Left renal pelvis (tissue), 4 donors: ENCODE measurements around the gene ERAP2. TPM values are rescaled to one million over a fixed set of nuclear protein-coding genes. Genes with fewer than 3 reads are reported as not detected.
A peak's percentile ranks its signal among the peaks of the same experiment; 100 is the strongest.
"Not testable (repeated sequence)": the region's sequence is repeated elsewhere in the genome, so short reads cannot be mapped to it uniquely, and the experiment has no call there.

Experiments
- DNase-seq, 4 donors: peaks; one replicate each; pipeline ENCODE4 v3.0.0-alpha.2; 2013; ENCODE audit warnings: low read depth in 4 of 4, low spot score in 3 of 4
- polyA plus RNA-seq, 4 donors: library from polyadenylated mRNA; unstranded; fragments of 120-200 nt; gene quantifications; one replicate each; pipeline ENCODE4 v1.2.1, GENCODE V29; 2013; ENCODE audit not compliant: insufficient read length in 4 of 4

The ERAP2 gene
- polyA plus RNA-seq, 4 donors = 3.2 to 27.7 (median 14.1) TPM

DNA sequence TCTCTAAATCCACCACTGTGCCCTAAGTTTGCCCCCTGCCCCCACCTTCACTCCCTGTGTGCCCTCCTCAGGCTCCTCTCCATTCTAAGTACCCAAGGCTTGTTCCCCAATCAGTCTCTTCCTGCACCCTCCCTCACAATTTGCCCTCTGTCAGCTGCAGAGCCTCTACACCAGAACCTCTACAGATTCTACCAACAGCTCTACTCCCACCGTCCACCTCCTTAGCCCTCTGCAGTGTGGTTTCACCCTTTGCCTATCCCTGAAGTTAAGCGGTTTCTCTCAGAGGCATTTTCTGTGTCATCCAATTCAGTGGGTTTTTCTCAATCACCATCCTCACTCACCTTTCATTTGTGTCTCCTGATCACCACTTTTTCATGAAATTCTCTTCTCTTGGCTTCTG lies 13.2 kb upstream of the ERAP2 start:
- no peak for DNase-seq

DNA sequence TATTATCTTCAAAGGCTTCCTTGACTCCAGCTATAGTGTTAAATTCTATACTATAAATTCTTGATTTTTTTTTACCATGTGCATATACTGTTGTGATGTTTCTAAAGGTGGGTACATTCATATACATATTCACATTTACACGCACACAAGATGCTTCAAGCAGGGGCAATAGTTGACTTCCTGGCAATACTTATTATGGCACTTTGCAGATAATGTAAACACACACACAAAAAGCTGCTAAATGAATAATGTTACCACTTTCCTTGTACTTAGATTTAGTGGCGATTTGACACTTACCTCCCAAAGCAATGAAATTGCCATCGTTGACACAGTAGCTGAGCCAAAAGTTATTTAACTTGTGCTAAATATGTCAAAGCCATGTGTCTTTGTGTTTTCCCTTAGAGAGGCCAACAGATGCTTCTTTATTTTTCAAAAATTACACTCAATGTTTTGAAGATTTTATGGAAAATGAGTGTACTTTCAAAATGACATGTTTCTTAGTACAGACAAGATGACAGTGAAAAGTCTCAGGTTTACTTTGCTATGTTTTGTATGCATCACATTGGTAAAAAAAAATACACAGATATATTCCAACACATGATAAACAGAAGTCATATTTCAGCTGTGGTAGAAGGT lies 12.2 kb upstream of the ERAP2 start:
- no peak for DNase-seq

DNA sequence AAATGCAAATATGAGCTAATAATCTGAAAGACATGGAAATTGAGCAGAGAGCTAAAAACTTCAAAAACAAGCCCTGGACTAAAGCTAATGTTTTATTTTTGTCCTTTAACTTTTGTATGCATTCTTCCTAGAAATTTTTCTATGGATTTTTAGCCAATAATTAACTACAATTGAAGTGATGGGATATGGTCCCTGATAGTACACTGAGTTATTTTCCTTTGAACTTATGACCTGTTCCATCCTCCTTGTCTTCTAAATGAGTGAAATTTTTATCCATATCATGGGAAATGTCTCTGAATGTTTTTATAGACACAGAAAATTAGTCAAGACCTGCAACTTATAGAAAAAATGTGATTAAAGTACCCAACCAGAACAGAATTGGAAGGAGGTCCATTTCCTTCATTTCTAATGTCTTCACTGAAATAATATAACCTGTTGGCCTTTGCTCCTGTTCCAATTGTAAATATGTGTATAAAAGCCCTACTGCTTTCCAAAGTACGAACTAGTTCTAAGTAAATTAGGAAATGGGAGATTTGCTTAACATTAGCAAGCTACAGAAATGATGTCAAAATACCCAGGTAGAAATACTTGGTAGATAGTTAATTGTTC lies 11.3 kb upstream of the ERAP2 start:
- DNase-seq = no peak

GRCh38 chr5:96868603-96869371 lies 7.5 kb upstream of the ERAP2 start:
- peak in 2 of 4 donors; percentile 16 to 24 for DNase-seq

GRCh38 chr5:96869372-96869641 lies 7.0 kb upstream of the ERAP2 start:
- no peak for DNase-seq

DNA sequence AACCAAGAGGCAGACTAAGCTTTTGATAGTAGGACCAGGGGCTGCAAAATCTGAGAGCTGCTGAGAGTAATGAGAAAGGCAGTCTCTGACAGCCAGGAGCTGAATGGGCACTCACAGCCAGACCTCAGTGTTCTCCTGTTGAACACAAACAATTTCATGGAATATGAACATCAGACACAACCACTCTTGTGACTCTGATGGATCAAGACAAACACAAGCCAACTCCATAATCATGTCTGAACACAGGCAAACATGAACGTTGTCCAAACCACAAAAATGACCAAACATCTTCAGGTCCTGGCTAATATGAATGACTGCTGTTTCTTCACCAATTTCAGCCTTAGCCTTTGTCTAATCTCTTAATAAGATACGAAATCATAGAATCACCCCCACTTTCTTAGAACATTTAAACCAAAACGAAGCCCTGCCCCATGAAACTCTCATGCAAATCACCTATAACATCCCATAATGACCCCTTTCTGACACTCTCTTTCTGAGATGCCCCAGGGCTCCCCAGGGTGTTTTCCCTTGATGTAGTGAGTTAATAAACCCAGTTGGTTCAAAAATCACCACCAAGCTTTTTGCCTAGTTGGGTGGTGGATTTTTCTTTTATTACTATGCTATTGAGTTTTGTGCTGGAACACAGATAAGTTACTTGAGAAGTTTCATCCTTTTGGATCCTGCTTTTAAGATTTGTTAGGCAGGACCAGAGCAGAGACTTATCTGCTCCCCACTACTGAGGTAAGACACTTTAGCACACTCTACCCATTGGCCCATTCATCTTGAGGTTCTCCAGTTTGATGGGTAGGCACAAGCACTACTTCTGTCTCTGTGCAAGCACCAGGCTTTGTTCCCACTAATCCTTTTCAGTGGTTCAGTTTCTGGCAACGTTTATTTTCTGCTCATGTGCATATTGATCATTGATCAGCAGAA lies 5.9 kb upstream of the ERAP2 start:
- DNase-seq = no peak

GRCh38 chr5:96871027-96871399 lies 5.3 kb upstream of the ERAP2 start:
- no peak for DNase-seq

DNA sequence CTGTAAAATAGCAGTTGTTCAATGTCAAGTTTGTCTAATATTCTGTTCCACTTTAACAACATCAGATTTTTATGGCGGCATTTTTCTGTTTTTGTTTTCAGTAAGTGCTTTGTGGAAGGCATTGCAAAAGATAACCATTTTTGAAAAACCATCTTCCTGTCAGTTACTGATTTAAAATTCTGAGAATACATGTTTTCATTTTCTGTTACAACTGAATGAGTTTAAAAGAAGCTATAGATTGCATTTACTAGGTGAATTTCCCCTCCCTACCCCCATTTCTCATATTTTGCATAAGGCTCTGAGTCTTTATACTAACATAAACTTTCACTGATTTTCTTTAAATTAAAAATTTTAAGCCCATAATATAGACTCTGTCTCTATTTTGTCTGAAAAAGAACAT lies 4.6 kb upstream of the ERAP2 start:
- DNase-seq = no peak

DNA sequence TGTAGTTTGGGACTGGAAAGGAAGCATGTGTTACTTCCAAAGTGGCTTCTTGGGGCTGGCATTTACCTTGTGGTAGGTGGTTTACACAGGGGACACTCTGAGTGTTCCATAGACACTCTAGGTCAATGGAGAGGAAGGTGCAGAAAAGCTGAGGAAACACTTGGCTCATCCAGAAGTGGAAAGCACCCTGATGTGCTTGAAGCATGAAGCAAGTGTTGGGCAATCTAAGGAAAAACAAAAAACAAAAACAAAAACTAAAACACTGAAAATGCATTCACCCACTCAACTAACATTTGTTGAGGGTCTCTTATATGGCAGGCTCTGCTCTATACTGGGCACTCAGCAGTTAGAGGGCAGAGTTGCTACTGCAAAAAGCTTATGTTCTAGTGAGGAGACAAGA lies 2.9 kb upstream of the ERAP2 start:
- DNase-seq = no peak

DNA sequence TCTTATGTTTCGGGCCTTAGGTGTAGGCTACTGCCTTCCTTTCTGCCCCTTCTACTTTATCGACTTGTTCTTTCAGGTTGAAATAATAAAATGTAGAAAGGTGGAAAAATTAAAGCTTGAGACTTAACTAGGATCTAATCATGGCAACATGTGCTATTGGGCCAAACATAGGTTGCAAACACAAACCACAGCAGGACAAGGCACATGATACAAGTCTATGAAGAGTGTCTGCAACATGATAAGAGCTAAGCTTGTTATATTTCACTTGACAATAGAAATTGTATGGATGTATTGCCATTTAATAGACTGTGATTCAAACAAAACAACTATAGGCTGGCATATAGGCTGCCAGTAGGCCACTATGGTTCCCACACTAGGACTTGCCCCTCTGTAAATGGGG lies 1.7 kb upstream of the ERAP2 start:
- no peak for DNase-seq

- DNase-seq = no peak
Measured at GRCh38 chr5:96875791-96876291, 459 bp upstream of the ERAP2 start.

- not testable (repeated sequence) for DNase-seq
Measured at GRCh38 chr5:96876977-96877469, 723 bp downstream of the ERAP2 start.

- DNase-seq = no peak
Measured at GRCh38 chr5:96879665-96880064, 3.4 kb downstream of the ERAP2 start.

GRCh38 chr5:96880444-96881164 lies 4.3 kb downstream of the ERAP2 start:
- DNase-seq = no peak

DNA sequence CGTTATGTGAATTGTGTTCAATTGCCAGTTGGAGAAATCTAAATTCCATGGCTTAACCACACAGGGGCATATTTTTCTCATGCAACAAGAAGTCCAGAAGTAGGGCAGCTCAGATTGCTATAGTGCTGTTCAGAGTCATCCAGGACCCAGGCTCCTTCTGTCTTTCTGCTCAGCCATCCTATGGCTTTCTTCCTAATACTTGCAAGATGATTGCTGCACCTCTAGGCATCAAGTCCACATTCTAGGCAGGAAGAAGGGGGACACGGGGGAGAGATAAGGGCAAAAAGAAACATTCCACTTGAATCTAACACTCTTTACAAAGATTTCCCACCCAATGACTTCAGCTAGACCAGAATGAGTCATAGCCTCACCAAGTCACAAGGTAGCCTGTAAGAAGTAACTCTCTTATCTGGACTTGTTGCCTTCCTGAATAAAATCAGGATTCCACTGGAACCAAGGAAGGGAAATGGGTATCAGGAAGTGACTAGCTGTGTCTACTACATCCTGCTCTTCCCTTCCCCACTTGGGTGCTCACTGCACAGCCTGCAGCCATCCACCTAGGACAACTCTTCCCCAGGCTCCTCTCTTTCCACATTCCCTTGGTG lies 5.3 kb downstream of the ERAP2 start:
- DNase-seq = no peak

DNA sequence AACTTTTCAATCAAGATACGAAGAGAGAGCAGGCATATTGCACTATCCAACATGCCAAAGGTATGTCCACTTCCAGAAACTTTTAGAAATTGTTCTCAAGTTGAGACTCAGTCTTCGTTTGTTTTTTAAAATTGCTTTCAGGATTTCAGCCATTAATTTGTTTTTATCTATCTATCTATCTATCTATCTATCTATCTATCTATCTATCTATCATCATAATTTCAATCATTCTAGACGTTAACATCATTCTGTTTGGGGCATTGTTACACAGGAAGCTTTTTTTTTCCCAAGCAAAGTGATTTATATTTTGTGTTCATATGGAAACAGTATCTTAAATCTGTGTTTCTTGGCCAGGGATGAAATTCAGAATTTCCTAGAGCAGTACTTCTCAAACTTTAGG lies 7.6 kb downstream of the ERAP2 start:
- DNase-seq = no peak

- DNase-seq = no peak
Measured at GRCh38 chr5:96884995-96885394, 8.7 kb downstream of the ERAP2 start.

DNA sequence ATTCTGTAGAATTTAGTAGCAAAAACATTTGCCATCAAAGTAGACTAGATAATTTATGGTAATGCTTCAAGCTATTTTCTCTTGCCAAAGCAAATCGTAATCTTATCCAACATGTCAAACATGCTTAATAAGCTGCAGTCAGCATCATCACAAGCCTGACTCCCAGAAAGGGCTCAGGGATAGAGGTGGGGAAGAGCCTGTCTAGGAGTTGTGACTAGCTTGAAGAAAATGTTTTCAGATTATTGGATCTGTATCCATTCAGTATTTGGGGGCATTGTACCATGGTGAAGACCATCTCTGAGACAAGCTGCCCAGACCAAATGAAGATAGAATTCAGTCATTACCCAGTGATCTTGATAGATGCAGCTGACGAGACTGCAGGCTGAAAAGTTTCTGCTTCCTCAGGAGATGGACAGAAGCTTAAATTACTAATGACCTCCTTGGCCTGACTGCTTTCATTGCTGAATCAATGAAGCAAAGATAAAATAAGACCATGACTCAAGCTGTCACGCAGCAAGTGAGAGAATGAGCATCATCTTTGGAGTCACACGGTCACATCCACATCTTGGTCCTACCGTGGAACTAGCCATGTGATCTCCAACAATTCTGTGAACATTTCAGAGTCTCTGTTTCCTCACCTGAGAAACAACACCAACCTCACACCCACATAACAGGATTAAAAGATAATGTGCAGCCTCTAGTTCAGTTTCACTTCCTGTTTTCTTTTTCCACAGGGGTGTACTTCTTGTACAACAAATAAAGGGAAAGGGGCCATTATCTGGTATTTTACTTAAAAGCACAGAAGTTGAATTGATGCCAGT lies 9.4 kb downstream of the ERAP2 start:
- no peak for DNase-seq

GRCh38 chr5:96893342-96893741 lies 17.0 kb downstream of the ERAP2 start:
- DNase-seq = no peak
